ENCODE data around the gene NDC1.
A peak's percentile ranks its signal among the peaks of the same experiment; 100 is the strongest.
"Not testable (repeated sequence)": the region's sequence is repeated elsewhere in the genome, so short reads cannot be mapped to it uniquely, and the experiment has no call there.

The NDC1 gene, protein sequence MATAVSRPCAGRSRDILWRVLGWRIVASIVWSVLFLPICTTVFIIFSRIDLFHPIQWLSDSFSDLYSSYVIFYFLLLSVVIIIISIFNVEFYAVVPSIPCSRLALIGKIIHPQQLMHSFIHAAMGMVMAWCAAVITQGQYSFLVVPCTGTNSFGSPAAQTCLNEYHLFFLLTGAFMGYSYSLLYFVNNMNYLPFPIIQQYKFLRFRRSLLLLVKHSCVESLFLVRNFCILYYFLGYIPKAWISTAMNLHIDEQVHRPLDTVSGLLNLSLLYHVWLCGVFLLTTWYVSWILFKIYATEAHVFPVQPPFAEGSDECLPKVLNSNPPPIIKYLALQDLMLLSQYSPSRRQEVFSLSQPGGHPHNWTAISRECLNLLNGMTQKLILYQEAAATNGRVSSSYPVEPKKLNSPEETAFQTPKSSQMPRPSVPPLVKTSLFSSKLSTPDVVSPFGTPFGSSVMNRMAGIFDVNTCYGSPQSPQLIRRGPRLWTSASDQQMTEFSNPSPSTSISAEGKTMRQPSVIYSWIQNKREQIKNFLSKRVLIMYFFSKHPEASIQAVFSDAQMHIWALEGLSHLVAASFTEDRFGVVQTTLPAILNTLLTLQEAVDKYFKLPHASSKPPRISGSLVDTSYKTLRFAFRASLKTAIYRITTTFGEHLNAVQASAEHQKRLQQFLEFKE

DNA sequence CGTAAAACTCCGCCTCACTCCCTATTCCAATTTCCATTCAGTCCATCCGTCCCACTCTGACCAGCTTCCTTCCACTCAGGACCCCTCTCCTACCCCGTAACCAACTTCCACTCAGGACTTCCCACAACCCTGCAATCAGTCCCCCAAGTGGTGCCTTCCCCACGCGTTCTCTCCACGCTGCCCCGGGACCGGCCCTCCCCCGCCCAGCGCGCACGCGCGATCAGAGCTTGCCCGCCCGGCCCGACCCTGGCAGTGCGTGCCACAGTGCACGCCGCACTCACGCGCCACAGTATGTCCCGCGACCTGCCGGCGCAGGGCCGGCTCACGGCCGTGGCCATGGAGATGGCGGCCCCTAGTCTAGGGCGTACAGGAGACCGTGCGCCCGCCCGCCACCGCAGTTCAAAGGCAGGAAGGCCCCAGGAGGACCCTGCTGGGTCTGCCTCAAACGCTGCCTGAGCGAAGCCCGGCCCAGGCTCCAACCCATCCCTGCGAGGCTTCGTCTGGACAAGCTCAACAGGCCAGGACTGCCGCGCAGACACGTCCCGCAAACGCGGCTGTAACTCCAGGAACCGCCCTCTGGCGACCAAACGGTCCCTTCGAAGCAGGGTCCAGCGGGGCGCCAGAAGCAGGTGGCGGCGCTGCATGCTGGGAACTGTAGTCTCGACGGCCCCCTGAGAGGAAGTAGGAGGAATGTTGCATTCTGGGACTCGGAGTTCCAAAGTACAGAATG is at the start of gene NDC1:
NDC1 (minus strand) TSS at position 373 of the 730 bp plus-strand sequence; CDS start at position 338, 35 bp downstream.
- peak; percentile 81 for DNase-seq

DNA sequence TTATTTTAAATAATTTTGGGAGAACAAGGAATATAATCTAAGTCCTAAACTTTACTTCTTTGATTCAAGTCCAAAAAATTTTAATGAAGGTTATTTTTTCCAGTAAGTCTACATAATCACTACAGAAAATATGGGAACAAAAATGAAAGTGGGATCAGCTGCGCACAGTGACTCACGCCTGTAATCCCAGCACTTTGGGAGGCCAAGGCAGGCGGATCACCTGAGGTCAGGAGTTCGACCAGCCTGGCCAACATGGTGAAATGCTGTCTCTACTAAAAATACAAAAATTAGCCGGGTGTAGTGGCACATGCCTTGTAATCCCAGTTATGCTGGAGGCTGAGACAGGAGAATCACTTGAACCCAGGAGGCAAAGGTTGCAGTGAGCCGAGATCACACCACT is 45.5 kb upstream of the NDC1 start:
- DNase-seq = not testable (repeated sequence)

DNA sequence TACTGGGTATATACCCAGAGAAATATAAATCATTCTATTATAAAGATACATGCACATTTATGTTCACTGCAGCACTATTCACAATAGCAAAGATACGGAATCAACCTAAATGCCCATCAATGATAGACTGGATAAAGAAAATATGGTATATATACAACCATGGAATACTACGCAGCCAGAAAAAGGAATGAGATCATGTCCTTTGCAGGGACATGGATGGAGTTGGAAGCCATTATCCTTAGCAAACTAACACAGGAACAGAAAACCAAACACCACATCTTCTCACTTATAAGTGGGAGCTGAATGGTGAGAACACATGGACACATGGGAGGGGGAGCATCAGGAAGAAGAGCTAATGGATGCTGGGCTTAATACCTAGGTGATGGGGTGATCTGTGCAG is 43.8 kb upstream of the NDC1 start:
- DNase-seq = not testable (repeated sequence)

DNA sequence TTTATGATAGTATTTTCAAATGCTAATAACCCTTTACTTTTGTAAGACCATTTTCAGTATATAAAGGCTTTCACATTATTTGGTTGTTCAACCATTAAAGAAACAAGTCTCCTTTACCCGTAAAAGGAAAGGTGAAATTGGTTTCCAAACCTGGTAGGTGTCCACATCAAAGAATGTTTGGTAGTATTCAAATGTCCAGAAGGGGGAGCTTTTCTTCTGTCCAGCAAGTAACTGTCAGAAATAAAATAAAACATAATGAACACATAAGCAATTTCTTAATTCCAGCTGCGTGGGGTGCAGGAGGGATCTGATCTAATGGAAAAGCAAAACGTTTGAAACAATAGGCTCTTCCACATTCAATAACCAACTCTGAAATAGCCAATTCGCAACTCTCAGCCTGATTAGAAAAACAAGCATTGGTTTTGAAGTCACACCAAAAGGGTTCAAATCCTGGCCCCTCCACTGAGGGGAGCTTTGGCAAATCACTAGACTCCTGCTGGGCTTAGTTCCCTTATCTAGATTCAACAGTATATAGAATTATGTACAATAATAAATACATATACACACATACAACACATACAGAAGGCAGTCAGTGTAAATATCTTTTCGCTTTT is 40.5 kb upstream of the NDC1 start:
- DNase-seq = no peak

DNA sequence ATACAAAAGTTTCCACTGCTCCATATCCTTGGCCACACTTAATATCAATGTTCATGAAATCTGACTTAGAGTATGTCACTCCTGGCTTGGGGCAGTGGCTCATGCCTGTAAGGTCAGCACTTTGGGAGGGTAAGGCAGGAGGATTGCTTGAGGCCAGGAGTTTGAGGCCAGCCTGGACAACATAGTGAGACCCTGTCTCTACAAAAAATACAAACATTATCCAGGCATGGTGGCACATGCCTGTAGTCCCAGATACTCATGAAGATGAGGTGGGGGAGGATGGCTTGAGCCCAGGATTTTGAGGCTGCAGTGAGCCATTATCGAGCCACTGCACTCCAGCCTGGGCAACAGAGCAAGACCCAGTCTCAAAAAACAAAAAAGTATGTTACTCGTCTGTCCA is 37.1 kb upstream of the NDC1 start:
- not testable (repeated sequence) for DNase-seq

DNA sequence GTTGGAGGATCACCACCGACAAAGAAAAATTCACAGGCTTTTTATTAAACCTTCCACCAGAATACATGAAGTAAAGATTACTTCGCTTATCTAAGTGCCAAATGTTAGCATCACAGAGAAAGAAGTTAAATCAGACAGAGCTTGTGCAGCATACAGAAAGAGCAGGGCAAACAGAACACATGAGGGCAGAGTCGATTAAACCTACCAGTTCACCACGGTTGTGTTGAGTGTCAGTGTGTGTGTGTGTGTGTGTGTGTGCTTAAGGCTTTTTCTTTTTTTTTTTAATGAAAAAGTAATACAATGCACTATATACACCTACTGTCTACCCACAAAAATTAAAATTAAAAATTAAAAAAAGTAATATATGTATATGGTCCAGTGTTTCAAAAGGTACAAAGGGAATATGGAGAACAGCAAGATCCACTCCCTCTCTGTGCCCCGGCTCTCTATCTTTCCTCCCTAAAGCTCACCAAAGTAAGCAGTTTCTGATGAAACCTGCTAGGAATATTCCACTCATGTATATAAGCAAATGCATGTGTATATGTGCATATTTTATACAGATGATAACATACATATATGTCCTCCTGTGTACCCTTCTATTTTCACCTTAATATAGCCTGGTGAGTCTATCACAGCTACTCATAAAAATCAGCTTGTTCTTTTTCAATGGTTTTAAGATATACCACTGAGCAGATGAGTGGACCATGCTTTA is 33.8 kb upstream of the NDC1 start:
- no peak for DNase-seq

DNA sequence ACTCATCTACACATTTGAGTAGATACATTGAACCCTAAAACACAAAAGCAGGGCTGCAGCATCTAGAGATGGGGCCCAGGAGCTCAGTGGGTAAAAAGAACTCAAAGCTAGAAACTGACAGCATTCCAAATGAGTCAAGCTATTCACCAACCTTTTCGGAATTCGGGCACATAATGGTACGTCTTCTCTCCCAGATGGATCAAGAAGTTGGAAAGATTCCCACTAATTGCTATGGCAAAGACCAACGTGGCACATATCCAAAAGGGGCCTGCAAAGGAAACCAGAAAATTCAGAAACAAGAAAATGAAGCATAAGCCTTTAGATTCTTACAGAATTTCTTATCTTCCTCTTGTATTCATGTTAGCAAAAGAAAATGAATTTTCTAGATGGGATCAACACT is 33.1 kb upstream of the NDC1 start:
- no peak for DNase-seq

DNA sequence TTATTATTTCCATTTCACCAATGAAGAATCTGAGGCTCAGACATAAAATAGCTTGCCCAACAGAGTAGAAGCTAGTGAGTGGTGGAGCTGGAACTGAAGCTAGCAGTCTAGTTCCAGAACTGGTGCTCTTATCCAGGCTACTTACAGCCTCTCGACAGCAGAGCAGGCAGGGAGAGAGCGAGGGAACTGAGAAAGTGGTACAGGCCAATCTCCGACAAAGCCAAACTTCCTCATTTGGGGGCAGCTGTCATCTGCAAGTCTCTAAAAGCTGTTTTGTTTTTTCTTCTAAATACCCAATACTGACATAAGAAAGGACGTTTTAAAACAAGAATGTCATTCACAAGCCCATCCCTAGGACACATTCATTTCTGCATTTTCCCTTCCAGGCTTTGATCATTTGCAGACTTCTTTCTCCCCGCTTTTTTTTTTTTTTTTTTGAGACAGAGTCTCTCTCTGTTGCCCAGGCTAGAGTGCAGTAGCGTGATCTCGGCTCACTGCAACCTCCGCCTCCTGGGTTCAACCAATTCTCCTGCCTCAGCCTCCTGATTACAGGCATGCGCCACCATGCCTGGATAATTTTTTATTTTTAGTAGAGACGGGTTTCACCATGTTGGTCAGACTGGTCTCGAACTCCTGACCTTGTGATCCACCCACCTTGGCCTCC is 31.5 kb upstream of the NDC1 start:
- no peak for DNase-seq

DNA sequence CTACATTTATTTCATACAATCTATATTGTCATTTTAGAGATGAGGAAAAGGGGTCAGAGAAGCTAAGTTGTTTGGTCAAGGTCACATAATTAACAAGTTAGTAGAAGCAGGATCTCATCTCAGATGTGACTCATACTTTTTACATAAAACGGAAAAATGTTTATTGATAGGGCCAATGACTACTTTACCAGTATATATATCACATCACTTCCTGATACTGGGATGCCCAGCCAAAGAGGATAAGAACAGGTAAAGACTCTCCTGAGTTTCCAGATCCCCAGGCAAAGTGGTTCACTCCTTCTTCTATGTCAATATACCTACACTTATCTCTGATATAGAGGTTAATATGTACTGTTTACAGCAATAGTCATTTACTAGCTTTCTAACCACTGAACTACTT is 30.5 kb upstream of the NDC1 start:
- no peak for DNase-seq

DNA sequence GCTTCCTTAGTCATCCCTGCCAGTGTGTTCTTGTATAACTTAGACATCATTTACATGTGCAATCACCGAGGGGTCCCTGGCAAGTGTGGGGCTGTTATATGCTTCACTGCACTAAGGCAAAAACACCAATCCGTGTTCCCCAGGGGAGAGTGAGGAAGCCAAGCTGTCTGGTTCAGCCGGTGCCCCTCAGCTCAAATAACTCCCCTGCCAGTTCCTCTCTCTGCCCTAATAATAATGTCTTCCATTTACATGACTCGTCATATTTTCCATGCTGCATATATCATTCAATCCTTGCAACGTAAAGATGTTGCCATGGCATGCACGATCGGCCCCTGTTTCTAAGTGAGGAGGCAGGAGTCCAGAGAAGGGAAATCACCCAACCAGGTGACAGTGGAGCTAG is 24.4 kb upstream of the NDC1 start:
- DNase-seq = no peak

DNA sequence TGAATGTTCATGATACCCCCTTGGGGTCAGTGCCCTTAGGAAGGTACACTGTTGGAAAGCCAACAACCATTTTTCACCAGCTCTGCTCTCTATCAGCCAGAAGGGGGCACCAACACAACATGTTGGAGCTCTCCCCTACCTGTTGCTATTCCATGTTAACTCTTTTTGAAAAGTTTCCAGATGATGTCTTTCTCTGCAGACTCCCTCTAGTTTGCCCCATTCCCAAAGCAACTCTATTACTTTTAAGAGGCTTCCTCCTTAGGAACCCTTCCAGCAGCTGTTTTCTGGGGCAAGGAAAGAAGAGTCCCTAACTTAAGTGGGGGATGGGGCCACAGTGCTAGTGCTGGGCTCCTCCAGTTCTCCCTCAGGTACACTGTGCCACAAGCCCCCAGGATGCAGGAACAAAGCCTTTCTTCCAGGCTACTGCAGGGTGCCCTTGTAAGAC is 22.9 kb upstream of the NDC1 start:
- peak; percentile 22 for DNase-seq

DNA sequence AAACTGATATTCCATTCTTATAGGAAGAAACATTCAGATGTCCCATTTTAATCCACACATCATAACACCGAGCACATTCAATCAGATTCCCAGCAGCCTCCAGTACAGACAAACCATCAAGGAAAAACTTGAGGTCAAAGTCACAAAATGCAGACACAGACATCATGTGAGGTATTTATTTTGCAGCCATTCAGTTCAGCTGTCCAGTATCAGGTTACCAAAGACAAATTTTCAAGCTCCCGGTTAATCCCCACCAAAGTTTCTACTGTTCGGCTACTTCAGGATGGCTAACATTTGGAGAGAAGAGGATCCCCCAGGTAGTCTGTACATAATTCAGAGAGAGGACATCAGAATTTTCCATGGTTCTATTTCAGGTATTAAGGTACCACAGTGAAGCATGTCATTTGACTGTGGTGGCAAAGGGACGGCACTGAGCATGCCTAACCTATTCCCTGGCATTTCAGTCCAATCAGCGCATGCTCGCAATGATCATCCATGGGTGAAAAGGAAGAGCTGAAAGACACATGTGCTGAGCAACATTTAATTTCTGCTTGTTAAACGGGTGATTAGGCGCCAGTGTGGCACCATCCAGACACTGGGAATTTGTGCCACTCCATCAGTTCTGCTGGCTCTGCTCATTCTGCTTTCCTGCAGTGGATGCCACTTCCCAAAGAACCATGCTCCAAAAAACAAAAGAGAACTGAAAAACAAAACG is 13.6 kb upstream of the NDC1 start:
- DNase-seq = no peak

DNA sequence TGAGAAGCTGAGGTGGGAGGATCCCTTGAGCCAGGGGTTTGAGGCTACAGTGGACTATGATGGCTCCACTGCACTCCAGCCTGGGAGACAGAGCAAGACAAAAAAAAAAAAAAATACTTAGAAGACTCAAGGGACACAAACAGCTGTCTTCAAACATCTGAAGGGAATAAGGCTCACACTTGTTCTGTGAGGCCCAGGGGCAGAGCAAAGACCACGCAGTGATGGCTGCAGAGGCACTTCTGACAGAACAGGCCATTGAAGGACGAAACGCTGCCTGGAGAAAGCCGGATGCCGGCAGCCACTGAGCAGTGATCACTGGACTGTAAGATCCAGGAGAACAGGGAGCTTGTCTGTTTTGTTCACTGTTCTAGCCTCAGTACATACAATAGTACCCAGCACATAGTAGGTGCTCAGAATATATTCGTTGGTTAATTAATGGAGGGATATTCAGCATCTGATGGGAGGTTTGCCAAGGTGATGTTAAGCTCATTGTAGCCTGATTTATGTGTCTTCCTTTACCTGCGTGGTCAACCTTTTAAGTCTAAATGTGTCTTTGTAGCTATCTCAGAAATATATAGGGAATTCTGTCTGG is 12.1 kb upstream of the NDC1 start:
- no peak for DNase-seq

DNA sequence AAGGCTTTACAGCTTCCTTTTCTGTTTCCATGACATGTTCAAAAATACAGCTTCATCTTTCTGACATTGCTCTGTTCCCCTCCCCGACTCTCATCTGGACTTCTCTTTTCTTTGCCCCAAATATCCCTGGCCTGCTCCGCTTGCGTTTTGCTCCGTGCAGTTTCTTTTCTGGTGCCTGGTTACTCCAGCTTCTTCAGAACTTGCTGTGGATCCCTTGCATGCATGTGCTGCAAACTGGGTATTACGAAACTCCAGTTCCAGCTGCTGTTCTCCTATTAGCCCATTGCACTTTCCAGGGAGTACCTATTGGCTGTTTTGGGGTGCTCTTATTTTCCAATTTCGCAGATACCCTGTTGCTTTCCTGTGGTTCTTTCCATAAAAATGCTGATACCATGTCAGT is 9.9 kb upstream of the NDC1 start:
- DNase-seq = no peak

DNA sequence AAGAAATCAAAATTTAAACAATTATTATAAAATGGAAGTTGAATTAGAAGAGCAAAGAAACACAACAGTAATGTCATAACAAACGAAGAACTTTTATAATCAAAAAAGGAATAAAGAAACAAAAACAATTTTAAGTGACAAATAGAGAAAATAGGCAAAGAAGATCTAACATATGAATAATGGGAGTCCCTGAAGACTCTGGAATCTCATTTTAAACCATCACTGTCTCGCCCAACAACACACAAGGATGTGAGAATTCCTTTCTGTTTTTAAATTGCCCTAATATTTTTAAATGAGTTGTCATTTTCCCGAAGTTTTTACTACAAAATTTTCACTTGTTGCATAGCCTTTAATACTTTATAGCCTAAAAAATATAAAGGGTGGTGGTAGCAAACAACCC is 4.3 kb upstream of the NDC1 start:
- DNase-seq = no peak

DNA sequence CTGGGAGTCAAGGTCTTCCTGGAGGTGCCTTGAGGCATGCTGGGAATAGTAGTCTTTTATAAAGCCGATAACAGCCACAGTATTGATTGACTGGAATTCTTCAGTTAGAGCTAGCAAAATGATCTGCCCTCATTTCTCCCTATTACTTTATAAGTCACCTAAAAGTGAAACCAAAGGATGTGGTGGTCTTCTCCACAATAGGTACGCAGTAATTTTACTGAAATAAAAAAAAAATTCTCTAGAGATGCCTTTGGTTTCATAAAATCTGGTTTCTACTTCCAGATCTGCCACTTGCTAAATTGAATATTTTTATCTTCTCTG is 518 bp upstream of the NDC1 start:
- DNase-seq = no peak

DNA sequence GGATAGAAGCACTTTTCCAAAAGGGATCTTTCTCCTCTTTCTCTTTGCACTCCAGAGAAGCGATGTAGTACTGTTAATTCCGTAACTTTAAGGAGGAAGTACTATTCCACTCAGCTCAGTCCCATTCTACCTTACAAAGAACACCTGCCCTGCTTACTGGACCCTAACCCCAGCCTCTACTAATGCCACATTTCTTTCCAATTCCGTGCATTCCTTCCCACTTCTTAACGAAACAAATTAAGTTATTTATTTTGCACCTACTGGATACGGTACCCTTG is 511 bp downstream of the NDC1 start:
- DNase-seq = no peak

DNA sequence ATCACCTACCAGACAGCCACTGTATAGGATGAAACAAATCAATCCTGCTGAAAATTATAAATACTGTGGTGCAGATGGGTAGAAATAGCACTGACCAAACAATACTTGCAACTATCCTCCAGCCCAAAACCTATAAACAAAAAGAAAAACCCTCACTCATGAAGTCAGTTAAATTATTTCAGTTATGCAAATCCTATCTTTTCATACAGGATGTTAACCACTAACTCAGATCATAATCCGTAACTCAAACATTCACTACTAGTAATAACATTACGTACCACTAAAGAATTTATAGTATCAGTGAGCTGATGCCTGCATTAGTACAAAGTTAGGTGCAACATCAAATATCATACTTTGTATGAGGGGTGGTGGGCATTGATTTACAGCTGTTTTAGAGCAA is 2.6 kb downstream of the NDC1 start:
- no peak for DNase-seq

DNA sequence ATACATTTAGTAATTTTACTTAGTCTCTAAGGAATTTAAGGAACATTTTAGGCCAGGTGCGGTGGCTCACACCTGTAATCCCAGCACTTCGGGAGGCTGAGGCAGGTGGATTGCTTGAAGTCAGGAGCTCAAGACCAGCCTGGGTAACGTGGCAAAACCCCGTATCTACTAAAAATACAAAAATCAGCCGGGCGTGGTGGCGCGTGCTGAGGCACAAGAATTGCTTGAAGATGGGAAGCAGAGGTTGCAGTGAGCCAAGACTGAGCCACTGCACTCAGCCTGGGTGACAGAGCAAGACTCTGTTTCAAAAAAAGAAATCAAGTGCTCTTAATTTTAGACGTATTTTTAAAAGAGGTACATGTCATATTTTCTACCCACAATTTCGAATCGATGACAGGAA is 3.3 kb downstream of the NDC1 start:
- DNase-seq = no peak

DNA sequence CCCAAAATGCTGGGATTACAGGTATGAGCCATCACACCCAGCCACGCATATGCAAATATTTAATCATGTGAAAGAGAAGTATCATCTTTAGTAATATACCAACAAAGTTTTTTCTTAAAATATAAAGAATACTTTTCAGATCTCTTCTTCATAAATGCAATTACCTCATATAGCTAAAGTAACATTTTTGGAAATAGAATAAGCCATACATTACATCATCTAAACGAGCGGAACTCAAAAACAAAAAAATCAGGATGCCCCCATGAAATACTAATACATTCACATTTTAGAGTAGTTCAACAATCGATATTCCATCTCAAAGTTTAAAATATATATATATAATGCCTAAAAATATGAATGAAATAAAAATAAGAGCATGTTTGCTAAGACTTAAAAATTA is 4.7 kb downstream of the NDC1 start:
- no peak for DNase-seq

DNA sequence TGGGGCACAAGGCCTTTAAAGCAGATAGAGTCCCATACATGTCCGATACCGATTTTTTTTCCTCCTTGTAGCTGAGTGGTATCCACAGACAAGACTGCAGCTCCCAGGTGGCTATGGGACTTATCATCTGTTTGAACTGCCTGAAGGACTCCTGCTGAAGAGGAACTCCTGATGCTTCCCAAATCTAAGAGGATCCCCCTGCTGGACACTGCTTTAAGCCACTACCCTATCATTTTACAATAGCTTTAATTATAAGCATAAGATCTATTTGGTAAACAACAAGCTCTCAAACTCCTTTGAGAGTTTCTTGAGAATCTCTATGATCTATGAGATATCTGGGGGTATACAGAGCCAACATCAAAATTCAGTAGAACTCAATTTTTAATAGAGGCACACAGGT is 11.7 kb downstream of the NDC1 start:
- no peak for DNase-seq

DNA sequence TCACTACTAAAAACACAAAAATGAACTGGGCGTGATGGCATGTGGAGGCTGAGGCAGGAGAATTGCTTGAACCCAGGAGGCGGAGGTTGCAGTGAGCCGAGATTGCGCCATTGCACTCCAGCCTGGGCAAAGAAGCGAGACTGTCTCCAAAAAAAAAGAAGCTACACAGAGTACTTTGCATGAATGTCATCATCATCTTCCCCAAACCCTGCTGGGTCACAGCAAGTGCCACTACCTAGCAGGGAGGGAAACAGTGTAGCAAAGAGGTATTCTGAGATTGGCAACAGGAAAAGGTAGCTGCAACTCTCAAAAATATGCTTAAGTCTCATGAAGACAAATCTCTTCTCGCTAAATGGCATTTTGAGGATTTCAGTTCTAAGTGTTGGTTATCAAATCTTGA is 12.8 kb downstream of the NDC1 start:
- no peak for DNase-seq
